Measurements from ENCODE around the gene SEL1L3.

SEL1L3 gene

DNA sequence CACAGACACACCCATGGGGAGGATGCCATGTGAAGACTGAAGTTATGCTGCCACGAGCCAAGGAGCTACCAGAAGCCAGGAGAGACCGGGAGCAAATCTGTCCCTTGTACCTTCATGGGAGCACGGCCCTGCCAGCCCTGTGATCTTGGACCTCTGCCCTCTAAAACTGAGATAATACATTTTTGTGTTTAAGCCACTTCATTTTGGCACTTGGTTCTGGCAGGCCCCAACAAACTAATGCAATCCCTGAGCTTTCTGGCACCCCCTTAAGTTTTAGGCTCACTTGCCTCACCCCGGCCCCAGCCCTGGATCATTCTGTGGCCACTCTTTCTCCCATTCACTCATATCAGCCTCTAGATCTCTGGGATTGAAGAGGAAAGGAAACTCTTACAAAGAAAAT lies 35.4 kb downstream of the SEL1L3 start:
- Histone ChIP-seq H3K27me3 (ENCODE audit: low read depth, low read length) (no peaks in the 10 kb centered on the region), H3K4me3 (ENCODE audit: low read depth in 1 of 2, low read length in 2 of 2) (no peak overlapping the region), H3K27ac (ENCODE audit: low read length) (no peak overlapping the region), H3K9me3 (ENCODE audit: control insufficient read depth in 1 of 2, low read length in 2 of 2) (no peaks in the 10 kb centered on the region), H3K4me1 (ENCODE audit: control insufficient read depth in 1 of 2, insufficient read depth in 2 of 2, low read length in 2 of 2) (no peaks in the 10 kb centered on the region), H3K36me3 (ENCODE audit: control insufficient read depth in 1 of 2, insufficient read depth in 2 of 2, low read length in 2 of 2) (peaks cover 0 to 3% of the 10 kb centered on the region in 2 donors)

DNA sequence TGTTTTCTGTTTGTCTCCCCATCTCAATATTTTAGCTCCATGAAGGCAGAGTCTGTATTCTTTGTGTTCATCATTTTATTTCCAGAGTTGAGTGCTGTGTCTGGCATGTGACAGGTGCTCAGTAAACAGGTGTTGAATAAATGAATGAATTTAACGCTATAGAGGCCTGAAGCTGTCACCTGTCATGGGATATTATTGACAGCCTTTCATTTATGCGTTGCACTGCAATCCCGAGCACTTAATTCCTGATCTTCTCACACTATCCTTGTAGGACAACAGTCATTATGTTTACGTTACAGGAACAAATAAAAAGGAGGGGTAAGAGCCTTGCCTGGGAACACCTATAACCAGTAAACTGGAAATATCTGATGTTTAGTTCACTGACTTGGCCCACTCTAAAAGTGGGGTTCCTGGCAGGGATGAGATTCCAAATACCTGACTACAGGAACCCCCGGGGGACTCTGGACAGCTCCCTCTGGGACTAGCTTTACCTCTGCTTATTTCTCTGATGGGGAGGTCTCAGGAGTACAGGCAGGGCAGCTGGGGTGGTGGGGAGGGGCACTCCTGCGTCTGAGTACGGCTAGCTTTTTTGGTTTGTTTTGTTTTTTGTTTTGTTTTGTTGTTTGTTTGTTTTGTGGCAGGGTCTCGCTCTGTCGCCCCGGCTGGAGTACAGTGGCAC lies 36.6 kb downstream of the SEL1L3 start:
- H3K36me3 ChIP-seq (ENCODE audit: control insufficient read depth in 1 of 2, insufficient read depth in 2 of 2, low read length in 2 of 2) = peaks cover 0 to 3% of the 10 kb centered on the region in 2 donors
- H3K4me1 ChIP-seq (ENCODE audit: control insufficient read depth in 1 of 2, insufficient read depth in 2 of 2, low read length in 2 of 2) = no peaks in the 10 kb centered on the region
- H3K4me3 ChIP-seq (ENCODE audit: low read depth in 1 of 2, low read length in 2 of 2) = no peak overlapping the region
- H3K27me3 ChIP-seq (ENCODE audit: low read depth, low read length) = no peaks in the 10 kb centered on the region
- no peak overlapping the region for H3K27ac ChIP-seq (ENCODE audit: low read length)
- no peaks in the 10 kb centered on the region for H3K9me3 ChIP-seq (ENCODE audit: control insufficient read depth in 1 of 2, low read length in 2 of 2)

DNA sequence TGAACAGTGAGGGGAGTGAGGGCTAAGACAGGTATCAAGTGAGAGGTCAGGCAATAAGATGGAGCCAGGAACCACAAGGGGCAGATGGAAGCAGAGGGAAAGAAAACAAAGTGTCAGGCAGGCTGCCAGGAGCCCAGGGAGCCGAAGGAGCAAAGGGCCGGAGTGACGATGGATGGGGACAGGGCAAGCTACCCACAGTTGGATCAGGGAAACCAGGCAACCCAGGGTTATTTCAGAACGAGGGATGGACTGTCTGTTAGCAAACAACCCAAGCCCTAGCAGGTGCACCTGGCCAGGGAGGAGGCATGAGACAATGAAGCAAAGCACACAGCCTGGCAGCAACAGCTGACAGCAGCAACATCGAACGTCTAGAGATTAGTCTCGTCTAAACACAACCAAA lies 39.2 kb downstream of the SEL1L3 start:
- H3K36me3 ChIP-seq (ENCODE audit: control insufficient read depth in 1 of 2, insufficient read depth in 2 of 2, low read length in 2 of 2) = peaks cover 0 to 3% of the 10 kb centered on the region in 2 donors
- H3K4me3 ChIP-seq (ENCODE audit: low read depth in 1 of 2, low read length in 2 of 2) = no peak overlapping the region
- H3K27me3 ChIP-seq (ENCODE audit: low read depth, low read length) = no peaks in the 10 kb centered on the region
- no peaks in the 10 kb centered on the region for H3K9me3 ChIP-seq (ENCODE audit: control insufficient read depth in 1 of 2, low read length in 2 of 2)
- no peak overlapping the region for H3K27ac ChIP-seq (ENCODE audit: low read length)
- no peaks in the 10 kb centered on the region for H3K4me1 ChIP-seq (ENCODE audit: control insufficient read depth in 1 of 2, insufficient read depth in 2 of 2, low read length in 2 of 2)

DNA sequence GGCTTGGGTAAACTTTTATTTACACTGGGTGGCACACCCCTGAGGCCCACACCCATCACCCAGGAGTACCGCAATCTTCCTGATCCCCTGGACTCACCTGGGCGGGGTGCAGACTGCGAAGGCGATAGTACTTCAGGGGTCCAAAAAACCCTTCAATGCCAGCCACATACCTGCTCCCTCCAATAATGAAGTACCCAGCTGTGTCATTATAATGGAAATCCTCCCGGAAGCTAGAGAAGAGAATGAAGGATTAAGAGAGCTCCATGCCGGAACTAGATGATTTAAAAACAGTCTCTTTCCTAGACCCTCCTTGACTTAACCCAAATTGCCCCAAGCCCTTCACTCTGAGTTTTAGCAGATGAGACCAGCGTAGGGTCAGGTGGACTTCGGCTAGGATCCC lies 40.9 kb downstream of the SEL1L3 start:
- Histone ChIP-seq H3K27me3 (ENCODE audit: low read depth, low read length) (no peaks in the 10 kb centered on the region), H3K4me1 (ENCODE audit: control insufficient read depth in 1 of 2, insufficient read depth in 2 of 2, low read length in 2 of 2) (no peaks in the 10 kb centered on the region), H3K27ac (ENCODE audit: low read length) (no peak overlapping the region), H3K36me3 (ENCODE audit: control insufficient read depth in 1 of 2, insufficient read depth in 2 of 2, low read length in 2 of 2) (peaks cover 0 to 3% of the 10 kb centered on the region in 2 donors), H3K4me3 (ENCODE audit: low read depth in 1 of 2, low read length in 2 of 2) (no peak overlapping the region), H3K9me3 (ENCODE audit: control insufficient read depth in 1 of 2, low read length in 2 of 2) (no peaks in the 10 kb centered on the region)

DNA sequence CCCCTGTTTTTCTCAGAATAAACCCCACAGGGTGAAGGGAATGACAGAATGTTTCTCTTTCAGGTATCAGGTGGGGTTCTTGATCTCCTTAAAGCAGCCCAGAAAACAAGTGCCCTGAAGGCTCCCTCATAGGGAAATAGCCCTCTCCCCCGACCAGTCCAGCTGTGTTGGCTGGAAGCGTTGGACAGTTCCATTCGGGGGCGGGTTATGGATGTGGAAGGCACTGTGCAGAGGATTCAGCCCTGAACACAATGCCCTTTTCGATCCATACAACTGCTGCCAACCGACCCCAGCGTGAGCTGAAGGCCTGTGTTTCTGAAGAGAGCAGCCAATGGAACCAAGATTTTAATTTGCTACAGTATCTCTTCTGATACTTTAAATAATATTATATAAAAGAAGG lies 41.5 kb downstream of the SEL1L3 start:
- no peaks in the 10 kb centered on the region for H3K27me3 ChIP-seq (ENCODE audit: low read depth, low read length)
- H3K27ac ChIP-seq (ENCODE audit: low read length) = no peak overlapping the region
- peaks cover 0 to 3% of the 10 kb centered on the region in 2 donors for H3K36me3 ChIP-seq (ENCODE audit: control insufficient read depth in 1 of 2, insufficient read depth in 2 of 2, low read length in 2 of 2)
- no peaks in the 10 kb centered on the region for H3K9me3 ChIP-seq (ENCODE audit: control insufficient read depth in 1 of 2, low read length in 2 of 2)
- H3K4me3 ChIP-seq (ENCODE audit: low read depth in 1 of 2, low read length in 2 of 2) = no peak overlapping the region
- no peaks in the 10 kb centered on the region for H3K4me1 ChIP-seq (ENCODE audit: control insufficient read depth in 1 of 2, insufficient read depth in 2 of 2, low read length in 2 of 2)

DNA sequence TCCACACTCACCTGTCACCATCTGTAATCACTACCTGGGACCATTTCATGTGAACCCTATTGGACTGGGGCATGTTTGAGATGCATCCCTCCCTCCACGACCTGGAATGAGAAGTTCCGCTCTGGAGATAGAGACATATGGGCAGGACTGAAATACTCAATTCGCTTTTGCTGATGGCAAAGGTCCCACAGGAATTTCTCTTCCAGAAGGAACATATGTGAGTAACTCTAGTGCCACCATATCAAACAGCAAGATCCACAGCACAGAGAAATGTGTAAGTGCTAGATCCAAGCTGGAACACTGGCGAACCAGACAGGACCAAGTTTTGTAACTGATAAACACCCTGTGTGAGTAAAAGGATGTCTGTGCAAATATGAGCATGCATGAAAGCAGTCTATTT lies 43.9 kb downstream of the SEL1L3 start:
- Histone ChIP-seq H3K4me3 (ENCODE audit: low read depth in 1 of 2, low read length in 2 of 2) (no peak overlapping the region), H3K36me3 (ENCODE audit: control insufficient read depth in 1 of 2, insufficient read depth in 2 of 2, low read length in 2 of 2) (peaks cover 0 to 3% of the 10 kb centered on the region in 2 donors)

DNA sequence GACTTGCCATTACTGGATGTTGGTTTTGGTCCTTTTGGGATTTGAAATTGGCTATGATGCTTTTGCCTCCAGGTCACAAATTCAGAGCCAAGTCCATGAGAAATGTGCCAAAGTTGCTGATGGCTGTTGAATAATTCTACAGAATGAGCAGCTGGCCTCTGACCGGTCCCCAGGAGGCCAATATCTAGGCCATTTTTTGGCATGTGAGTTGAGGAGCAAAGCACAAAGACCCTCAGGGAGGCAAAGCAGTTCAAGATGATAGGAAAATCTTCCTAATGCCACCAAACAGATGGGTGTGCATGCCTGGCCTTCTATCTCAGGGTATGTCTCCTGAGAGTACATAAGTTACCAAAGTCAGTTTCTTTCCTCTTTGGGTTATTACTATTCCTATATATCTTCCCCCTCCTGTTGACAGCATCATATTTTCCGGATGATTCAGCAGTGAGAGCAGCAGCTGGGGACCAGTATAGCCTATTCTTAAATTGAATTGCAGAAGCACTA lies 44.4 kb downstream of the SEL1L3 start:
- H3K9me3 ChIP-seq (ENCODE audit: control insufficient read depth in 1 of 2, low read length in 2 of 2) = no peaks in the 10 kb centered on the region
- no peaks in the 10 kb centered on the region for H3K4me1 ChIP-seq (ENCODE audit: control insufficient read depth in 1 of 2, insufficient read depth in 2 of 2, low read length in 2 of 2)
- H3K36me3 ChIP-seq (ENCODE audit: control insufficient read depth in 1 of 2, insufficient read depth in 2 of 2, low read length in 2 of 2) = peaks cover 0 to 3% of the 10 kb centered on the region in 2 donors
- no peak overlapping the region for H3K4me3 ChIP-seq (ENCODE audit: low read depth in 1 of 2, low read length in 2 of 2)
- no peak overlapping the region for H3K27ac ChIP-seq (ENCODE audit: low read length)
- H3K27me3 ChIP-seq (ENCODE audit: low read depth, low read length) = no peaks in the 10 kb centered on the region

More for the DNA sequence above, 43.9 kb downstream of the SEL1L3 start:
- Histone ChIP-seq H3K27me3 (ENCODE audit: low read depth, low read length) (no peaks in the 10 kb centered on the region), H3K4me1 (ENCODE audit: control insufficient read depth in 1 of 2, insufficient read depth in 2 of 2, low read length in 2 of 2) (no peaks in the 10 kb centered on the region), H3K9me3 (ENCODE audit: control insufficient read depth in 1 of 2, low read length in 2 of 2) (no peaks in the 10 kb centered on the region), H3K27ac (ENCODE audit: low read length) (no peak overlapping the region)

DNA sequence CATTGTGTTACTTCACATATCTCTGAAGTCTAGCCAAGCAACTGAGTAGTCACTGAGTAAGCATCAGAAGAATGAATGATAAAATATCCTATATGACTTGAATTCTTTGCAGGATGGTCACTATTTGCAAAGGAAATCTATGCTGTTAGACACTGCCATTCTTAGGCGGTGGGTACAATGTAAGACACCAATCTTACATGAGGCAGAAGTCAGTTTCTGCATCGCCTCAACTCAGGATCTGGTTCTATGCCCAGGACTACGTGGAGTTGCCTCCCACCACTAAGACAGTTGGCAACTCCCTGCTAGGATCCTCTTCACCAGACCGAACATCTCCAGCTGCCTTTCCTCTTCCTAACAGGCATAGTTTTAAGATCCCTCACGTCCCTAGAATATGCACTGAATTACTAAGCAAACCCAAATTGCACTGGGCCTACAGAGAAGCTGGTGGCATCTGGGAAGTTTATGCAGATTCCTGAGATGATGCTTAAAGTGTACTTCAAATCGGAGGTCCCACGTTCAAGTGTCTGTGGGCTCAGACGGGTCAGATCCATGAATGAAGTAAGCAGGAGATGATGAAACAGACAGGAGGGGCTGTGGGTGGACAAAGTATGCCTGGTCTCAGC lies 45.6 kb downstream of the SEL1L3 start:
- Histone ChIP-seq H3K36me3 (ENCODE audit: control insufficient read depth in 1 of 2, insufficient read depth in 2 of 2, low read length in 2 of 2) (no peaks in the 10 kb centered on the region), H3K4me3 (ENCODE audit: low read depth in 1 of 2, low read length in 2 of 2) (no peak overlapping the region), H3K27ac (ENCODE audit: low read length) (no peak overlapping the region), H3K4me1 (ENCODE audit: control insufficient read depth in 1 of 2, insufficient read depth in 2 of 2, low read length in 2 of 2) (no peaks in the 10 kb centered on the region), H3K9me3 (ENCODE audit: control insufficient read depth in 1 of 2, low read length in 2 of 2) (no peaks in the 10 kb centered on the region), H3K27me3 (ENCODE audit: low read depth, low read length) (no peaks in the 10 kb centered on the region)

DNA sequence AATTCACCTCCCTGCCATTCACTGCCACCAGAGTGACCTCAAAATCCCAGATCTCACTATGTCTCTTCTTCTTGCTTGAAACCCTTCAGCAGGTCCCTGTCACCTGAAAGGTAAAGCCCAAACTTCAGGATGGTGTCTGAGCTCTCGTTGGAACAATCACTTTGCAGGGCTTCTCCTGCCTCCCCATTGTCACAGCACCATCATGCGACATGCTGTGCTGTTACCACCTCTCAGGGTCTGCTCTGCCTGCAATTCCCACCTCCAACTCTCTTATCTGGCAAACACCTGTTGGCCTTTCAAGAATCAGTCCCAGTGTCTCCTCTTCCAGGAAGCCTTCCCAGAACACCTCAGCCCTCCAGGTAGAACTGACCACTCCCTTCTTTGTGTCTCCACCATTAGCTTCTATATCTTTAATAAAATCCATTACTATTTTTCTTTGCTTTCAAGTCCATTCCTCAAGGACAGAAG lies 46.2 kb downstream of the SEL1L3 start:
- Histone ChIP-seq H3K27ac (ENCODE audit: low read length) (no peak overlapping the region), H3K4me1 (ENCODE audit: control insufficient read depth in 1 of 2, insufficient read depth in 2 of 2, low read length in 2 of 2) (no peaks in the 10 kb centered on the region), H3K36me3 (ENCODE audit: control insufficient read depth in 1 of 2, insufficient read depth in 2 of 2, low read length in 2 of 2) (no peaks in the 10 kb centered on the region)

DNA sequence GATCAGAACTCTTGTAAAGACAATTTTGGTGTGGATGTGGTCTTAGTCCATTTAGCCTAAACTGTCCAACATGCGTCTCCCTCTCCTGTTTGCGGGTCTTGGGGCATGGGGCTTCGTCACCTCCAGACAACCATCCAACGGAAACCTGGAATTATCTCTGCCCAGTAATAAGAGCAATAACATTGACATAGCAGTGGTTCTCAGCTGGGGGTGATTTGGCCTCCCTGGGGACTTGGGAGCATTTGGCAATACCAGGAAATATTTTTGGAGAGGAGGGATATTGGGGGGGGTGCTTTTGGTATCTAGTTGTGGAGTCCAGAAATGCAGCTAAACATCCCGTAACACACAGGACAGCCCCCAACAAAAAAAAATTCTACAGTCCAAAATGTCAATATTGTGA lies 47.2 kb downstream of the SEL1L3 start:
- no peaks in the 10 kb centered on the region for H3K36me3 ChIP-seq (ENCODE audit: control insufficient read depth in 1 of 2, insufficient read depth in 2 of 2, low read length in 2 of 2)
- H3K27me3 ChIP-seq (ENCODE audit: low read depth, low read length) = no peaks in the 10 kb centered on the region

More for the DNA sequence above, 46.2 kb downstream of the SEL1L3 start:
- H3K4me3 ChIP-seq (ENCODE audit: low read depth in 1 of 2, low read length in 2 of 2) = no peak overlapping the region
- H3K27me3 ChIP-seq (ENCODE audit: low read depth, low read length) = no peaks in the 10 kb centered on the region
- H3K9me3 ChIP-seq (ENCODE audit: control insufficient read depth in 1 of 2, low read length in 2 of 2) = no peaks in the 10 kb centered on the region

DNA sequence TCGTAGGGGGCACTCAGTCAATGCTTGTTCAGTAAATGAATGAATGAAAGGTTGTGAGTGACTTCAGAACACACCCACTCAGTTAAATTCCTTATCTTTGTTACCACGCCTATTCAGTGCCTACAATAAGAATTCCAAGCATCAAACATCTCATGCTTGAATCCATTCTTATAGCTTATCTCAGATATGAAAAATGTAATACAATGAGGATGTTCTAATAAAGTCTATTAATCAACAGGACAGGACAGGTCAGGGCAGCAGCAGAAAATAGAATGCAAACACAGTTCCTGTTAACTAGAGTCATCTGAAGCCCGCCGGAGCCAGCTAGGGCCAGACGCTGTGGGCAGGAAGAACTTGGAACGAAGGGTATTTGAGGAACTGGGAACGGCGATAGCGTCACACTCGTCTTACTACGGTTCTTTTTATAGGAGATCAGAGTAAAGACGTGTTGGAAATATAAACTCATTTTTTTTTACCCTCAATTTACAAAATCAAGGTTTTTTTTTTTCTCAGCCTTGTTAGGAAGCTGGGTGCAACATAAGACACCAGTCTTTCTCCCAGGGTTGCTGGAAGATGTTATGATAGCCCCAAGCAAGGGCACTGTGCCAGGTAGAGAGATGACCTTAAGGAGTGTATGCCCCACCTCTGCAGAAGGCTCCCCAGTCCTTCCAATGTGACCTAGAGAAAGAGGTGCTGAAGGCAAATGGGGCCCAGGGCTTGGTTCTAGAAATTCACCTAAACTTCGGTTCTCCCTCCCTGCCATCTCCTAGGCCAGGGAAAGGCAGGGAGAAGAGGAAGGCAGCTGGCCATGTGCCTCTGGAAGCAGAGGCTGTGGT lies 48.3 kb downstream of the SEL1L3 start:
- H3K36me3 ChIP-seq (ENCODE audit: control insufficient read depth in 1 of 2, insufficient read depth in 2 of 2, low read length in 2 of 2) = no peaks in the 10 kb centered on the region
- no peak overlapping the region for H3K4me3 ChIP-seq (ENCODE audit: low read depth in 1 of 2, low read length in 2 of 2)
- H3K27me3 ChIP-seq (ENCODE audit: low read depth, low read length) = no peaks in the 10 kb centered on the region
- no peaks in the 10 kb centered on the region for H3K4me1 ChIP-seq (ENCODE audit: control insufficient read depth in 1 of 2, insufficient read depth in 2 of 2, low read length in 2 of 2)
- no peaks in the 10 kb centered on the region for H3K9me3 ChIP-seq (ENCODE audit: control insufficient read depth in 1 of 2, low read length in 2 of 2)
- H3K27ac ChIP-seq (ENCODE audit: low read length) = no peak overlapping the region

More for the DNA sequence above, 47.2 kb downstream of the SEL1L3 start:
- no peaks in the 10 kb centered on the region for H3K4me1 ChIP-seq (ENCODE audit: control insufficient read depth in 1 of 2, insufficient read depth in 2 of 2, low read length in 2 of 2)
- H3K9me3 ChIP-seq (ENCODE audit: control insufficient read depth in 1 of 2, low read length in 2 of 2) = no peaks in the 10 kb centered on the region
- no peak overlapping the region for H3K27ac ChIP-seq (ENCODE audit: low read length)
- H3K4me3 ChIP-seq (ENCODE audit: low read depth in 1 of 2, low read length in 2 of 2) = no peak overlapping the region
